Endometrial microvascular endothelial cells (primary cell): Measurements from ENCODE around the gene CD40. TPM values are rescaled to one million over a fixed set of nuclear protein-coding genes. Genes with fewer than 3 reads are reported as not detected.

Experiments used
- in situ Hi-C: cut with HindIII; loops from 2 replicates; pipeline ENCODE4 v1.10.0; 2017; ENCODE audit warnings: low sequenced_read_pairs, low pct_unique_long_range_greater_than_20kb; ENCODE audit errors: inconsistent ontology term
- total RNA-seq: library from RNA; depleted of rRNA; stranded (reverse); fragments of >200 nt; gene quantifications from one replicate; pipeline ENCODE4 v1.2.3, GENCODE V29; 2015; ENCODE audit errors: inconsistent ontology term

The CD40 gene
- total RNA-seq, 1 donor from 2014 or later: 11.7 TPM

GRCh38 chr20:46119547-46119946 is 1.4 kb downstream of the CD40 start:
- in situ Hi-C loops: no loop called here

GRCh38 chr20:46120136-46120535 is 2.0 kb downstream of the CD40 start:
- in situ Hi-C loops: no loop called here

- in situ Hi-C loops: no loop called here
Observed at GRCh38 chr20:46121184-46121930, 3.2 kb downstream of the CD40 start.

GRCh38 chr20:46122071-46122470 is 4.0 kb downstream of the CD40 start:
- in situ Hi-C loops: no loop called here

- in situ Hi-C loops: no loop called here
Observed at GRCh38 chr20:46122516-46123481, 4.7 kb downstream of the CD40 start.

GRCh38 chr20:46123482-46124245 is 5.5 kb downstream of the CD40 start:
- in situ Hi-C loops: no loop called here

GRCh38 chr20:46126440-46127056 is 8.4 kb downstream of the CD40 start:
- in situ Hi-C loops: no loop called here

GRCh38 chr20:46127396-46128010 is 9.4 kb downstream of the CD40 start:
- in situ Hi-C loops: no loop called here

- in situ Hi-C loops: no loop called here
Observed at GRCh38 chr20:46128310-46129151, 10.4 kb downstream of the CD40 start.

GRCh38 chr20:46129955-46130481 is 11.9 kb downstream of the CD40 start:
- in situ Hi-C loops: no loop called here

GRCh38 chr20:46130534-46130933 is 12.4 kb downstream of the CD40 start:
- in situ Hi-C loops: no loop called here

- in situ Hi-C loops: no loop called here
Observed at GRCh38 chr20:46131396-46131795, 13.3 kb downstream of the CD40 start.

GRCh38 chr20:46132705-46133120 is 14.6 kb downstream of the CD40 start:
- in situ Hi-C loops: no loop called here

- in situ Hi-C loops: no loop called here
Observed at GRCh38 chr20:46133886-46134654, 16.0 kb downstream of the CD40 start.

- in situ Hi-C loops: no loop called here
Observed at GRCh38 chr20:46134716-46135115, 16.6 kb downstream of the CD40 start.

GRCh38 chr20:46135856-46136633 is 17.9 kb downstream of the CD40 start:
- in situ Hi-C loops: no loop called here
